H1 (cell line): ENCODE results near the gene TMEM156. TPM values are rescaled to one million over a fixed set of nuclear protein-coding genes. Genes with fewer than 3 reads are reported as not detected.

ENCODE experiments used
- CTCF ChIA-PET: fragments of 300-600 bp; sonication (Branson Sonifier 250); formaldehyde crosslinking; loops from one replicate; lab custom pipeline; 2021; ENCODE audit not compliant: partially characterized antibody; lab: Charles Lee
- POLR2A ChIA-PET: fragments of 300-600 bp; sonication (Branson Sonifier 250); formaldehyde crosslinking; loops from one replicate; lab custom pipeline; 2021; ENCODE audit warnings: inconsistent platforms; ENCODE audit not compliant: partially characterized antibody; lab: Charles Lee
- DNase-seq, 2 experiments: peaks; one replicate each; pipeline versions ENCODE4 v3.0.0 to v3.0.0-alpha.2; 2010 to 2022; ENCODE audit warnings: low spot score in 2 of 2, low read depth in 1 of 2, mixed read lengths in 1 of 2
- FAIRE-seq: peaks from 2 replicates; lab custom pipeline; 2011; peaks lifted over from hg19 to GRCh38; lab: Jason Lieb, UNC
- H2AFZ ChIP-seq: 2 replicates; pipeline ENCODE4 v1.8.1; 2012; ENCODE audit warnings: low read length, inconsistent platforms
- H2AK5ac ChIP-seq: 2 replicates; pipeline ENCODE4 v1.6.1; 2013; ENCODE audit warnings: low read depth, low read length
- H2BK120ac ChIP-seq: replicated peaks from 2 replicates; pipeline ENCODE3; 2013; ENCODE audit warnings: low read depth, low read length, inconsistent platforms
- H2BK12ac ChIP-seq: 2 replicates; pipeline ENCODE4 v1.6.1; 2013; ENCODE audit warnings: low read depth, low read length
- H2BK15ac ChIP-seq: 2 replicates; pipeline ENCODE4 v1.6.1; 2013; ENCODE audit warnings: low read length
- H2BK20ac ChIP-seq: 2 replicates; pipeline ENCODE4 v1.6.1; 2013; ENCODE audit warnings: low read length
- H2BK5ac ChIP-seq: 2 replicates; pipeline ENCODE4 v1.6.1; 2013; ENCODE audit warnings: low read depth, low read length
- H3K14ac ChIP-seq: 2 replicates; pipeline ENCODE4 v1.6.1; 2013; ENCODE audit warnings: inconsistent platforms; ENCODE audit not compliant: insufficient read length
- H3K18ac ChIP-seq: 2 replicates; pipeline ENCODE4 v1.6.1; 2013; ENCODE audit warnings: low read length; ENCODE audit errors: extremely low read depth
- H3K23ac ChIP-seq: 2 replicates; pipeline ENCODE4 v1.6.1; 2013; ENCODE audit warnings: inconsistent platforms; ENCODE audit not compliant: insufficient read length
- H3K23me2 ChIP-seq: 2 replicates; pipeline ENCODE4 v1.6.1; 2013; ENCODE audit warnings: low read depth, low read length
- H3K27ac ChIP-seq: 2 replicates; pipeline ENCODE4 v1.6.1; 2011; ENCODE audit warnings: low read depth, low read length, inconsistent platforms
- H3K27me3 ChIP-seq, 4 experiments: replicated peaks in 1 of 4; 1 replicate in 1 of 4; 2 replicates in 3 of 4; pipeline versions ENCODE4 v1.6.1 to v1.8.1; 2011 to 2013; ENCODE audit warnings: low read length in 3 of 4, mild to moderate bottlenecking in 3 of 4, inconsistent platforms in 2 of 4, mixed read lengths in 2 of 4, moderate library complexity in 1 of 4; ENCODE audit not compliant: control insufficient read depth in 3 of 4, insufficient read depth in 3 of 4; ENCODE audit errors: extremely low read depth in 1 of 4
- H3K36me3 ChIP-seq, 4 experiments: 2 replicates each; pipeline versions ENCODE4 v1.6.1 to v1.8.1; 2011 to 2013; ENCODE audit warnings: mild to moderate bottlenecking in 4 of 4, low read length in 3 of 4, moderate library complexity in 2 of 4, control low read depth in 1 of 4, inconsistent platforms in 1 of 4; ENCODE audit not compliant: insufficient read depth in 4 of 4, control insufficient read depth in 2 of 4
- H3K4ac ChIP-seq: replicated peaks from 2 replicates; pipeline ENCODE3; 2013; ENCODE audit warnings: low read length, low read depth, mixed read lengths, inconsistent platforms; ENCODE audit not compliant: insufficient read length
- H3K4me1 ChIP-seq, 4 experiments: replicated peaks in 1 of 4; 1 replicate in 1 of 4; 2 replicates in 3 of 4; pipeline versions ENCODE4 v1.6.1 to v1.8.1; 2011 to 2013; ENCODE audit warnings: low read length in 3 of 4, inconsistent platforms in 2 of 4, mixed read lengths in 1 of 4; ENCODE audit not compliant: insufficient read depth in 4 of 4, control insufficient read depth in 3 of 4
- H3K4me2 ChIP-seq, 2 experiments: 2 replicates each; pipeline versions ENCODE4 v1.6.1 to v1.8.1; 2011 to 2013; ENCODE audit warnings: low read depth in 2 of 2, low read length in 2 of 2, control low read depth in 1 of 2, inconsistent platforms in 1 of 2, mild to moderate bottlenecking in 1 of 2; ENCODE audit not compliant: insufficient read depth in 1 of 2
- H3K4me3 ChIP-seq, 4 experiments: fragments of 200-600, 300-600 bp in 1 of 4; sonication (generic), shearing (Covaris generic), sonication (Bioruptor Twin) in 1 of 4; 2 replicates each; pipeline versions ENCODE4 v1.5.1 to v1.8.1; 2011 to 2016; ENCODE audit warnings: low read length in 4 of 4, low read depth in 3 of 4, control low read depth in 2 of 4, inconsistent platforms in 2 of 4, mild to moderate bottlenecking in 2 of 4, mixed read lengths in 1 of 4, moderate library complexity in 1 of 4; ENCODE audit not compliant: insufficient read depth in 2 of 4; ENCODE audit errors: extremely low read depth in 1 of 4
- H3K56ac ChIP-seq: replicated peaks from 2 replicates; pipeline ENCODE3; 2013; ENCODE audit warnings: low read depth, mild to moderate bottlenecking, mixed read lengths, low read length, inconsistent platforms; ENCODE audit not compliant: insufficient read length
- H3K79me1 ChIP-seq: 2 replicates; pipeline ENCODE4 v1.6.1; 2013; ENCODE audit warnings: low read depth, low read length, control low read depth
- H3K79me2 ChIP-seq, 2 experiments: 2 replicates each; pipeline versions ENCODE4 v1.6.1 to v1.8.1; 2012 to 2013; ENCODE audit warnings: low read length in 2 of 2, mild to moderate bottlenecking in 2 of 2, inconsistent platforms in 1 of 2; ENCODE audit not compliant: insufficient read depth in 2 of 2, control insufficient read depth in 1 of 2
- H3K9ac ChIP-seq, 4 experiments: replicated peaks in 1 of 4; 1 replicate in 1 of 4; 2 replicates in 3 of 4; pipeline versions ENCODE4 v1.6.1 to v1.8.1; 2011 to 2013; ENCODE audit warnings: low read depth in 3 of 4, low read length in 3 of 4, control low read depth in 2 of 4, mild to moderate bottlenecking in 2 of 4, moderate library complexity in 2 of 4, inconsistent platforms in 1 of 4; ENCODE audit errors: extremely low read depth in 1 of 4
- H3K9me3 ChIP-seq, 2 experiments: 2 replicates each; pipeline versions ENCODE4 v1.6.1 to v1.8.1; 2012 to 2013; ENCODE audit warnings: mild to moderate bottlenecking in 2 of 2, moderate library complexity in 2 of 2, control low read depth in 1 of 2, inconsistent platforms in 1 of 2, low read depth in 1 of 2, low read length in 1 of 2, mixed read lengths in 1 of 2; ENCODE audit not compliant: insufficient read depth in 2 of 2
- H4K20me1 ChIP-seq, 2 experiments: replicated peaks in 1 of 2; 2 replicates each; pipeline versions ENCODE3 to v1.8.1; 2011 to 2013; ENCODE audit warnings: inconsistent platforms in 2 of 2, low read length in 2 of 2, mild to moderate bottlenecking in 1 of 2; ENCODE audit not compliant: insufficient read depth in 2 of 2, control insufficient read depth in 1 of 2
- H4K5ac ChIP-seq: 2 replicates; pipeline ENCODE4 v1.6.1; 2013; ENCODE audit warnings: low read length, low read depth, mixed read lengths, inconsistent platforms; ENCODE audit not compliant: insufficient read length
- H4K8ac ChIP-seq: 2 replicates; pipeline ENCODE4 v1.8.0; 2013; ENCODE audit warnings: mild to moderate bottlenecking, moderate library complexity, low read length, inconsistent platforms; ENCODE audit not compliant: insufficient read depth; ENCODE audit errors: extremely low read depth
- H4K91ac ChIP-seq: replicated peaks from 2 replicates; pipeline ENCODE3; 2013; ENCODE audit warnings: low read length, mixed read lengths, inconsistent platforms; ENCODE audit not compliant: insufficient read length
- CHD2 ChIP-seq: IDR thresholded peaks from 2 replicates; pipeline ENCODE4 v1.6.1; 2012; ENCODE audit warnings: low read length, improper control_type of control experiment
- CTBP2 ChIP-seq: IDR thresholded peaks from 2 replicates; pipeline ENCODE4 v1.7.0; 2011; ENCODE audit warnings: borderline replicate concordance, mild to moderate bottlenecking, moderate library complexity, mixed read lengths, low read length; ENCODE audit not compliant: insufficient read depth, insufficient read length
- WGBS, 2 experiments: shearing (Covaris generic) in 1 of 2; methylation state at CpG; one replicate each; pipeline versions ENCODE4 v1.1.6 to v1.1.7; 2013 to 2015; ENCODE audit warnings: low lambda C conversion rate in 2 of 2, mixed read lengths in 2 of 2, inconsistent platforms in 1 of 2, low coverage in 1 of 2, missing lambda C conversion rate in 1 of 2; ENCODE audit not compliant: insufficient replicate concordance in 2 of 2, insufficient coverage in 1 of 2, insufficient read length in 1 of 2; ENCODE audit errors: extremely low coverage in 1 of 2, missing lambda C conversion rate in 1 of 2; 5-methylcytosine and 5-hydroxymethylcytosine counted together
- polyA plus RNA-seq, 7 experiments: library from polyadenylated mRNA; depleted of rRNA in 3 of 7; stranded (reverse) in 5 of 7; unstranded in 2 of 7; fragments of >200 nt in 5 of 7; fragments of 200-250 nt in 2 of 7; gene quantifications; 1 replicate in 5 of 7; 2 replicates in 1 of 7; 4 replicates in 1 of 7; pipeline versions ENCODE4 v1.2.1 to v1.2.3, GENCODE V29; 2011 to 2013; ENCODE audit warnings: missing spikeins in 2 of 7, mixed read lengths in 2 of 7
- total RNA-seq: library from RNA; stranded (reverse); fragmentation: NEBNext Ultra II Directional; extraction: Animal tissue kit (Norgen Biotek cat#: 25700); gene quantifications from 2 replicates; pipeline ENCODE4 v1.2.1, GENCODE V29; 2021

Gene TMEM156
- total and polyA plus RNA-seq, 2 of the 8 experiments (the other 6 are each of a cell fraction or from before 2014, with no cell fraction given): not detected

- TF ChIP-seq CHD2 (no peak), CTBP2 (no peak)
- Histone ChIP-seq H3K79me1 (no peaks in the 10 kb centered on the region), H4K20me1 (no peaks in the 10 kb centered on the region), H2AK5ac (no peak overlapping the region), H4K5ac (no peak overlapping the region), H2BK15ac (no peak overlapping the region), H3K56ac (no peak overlapping the region), H3K4me2 (no peak overlapping the region), H3K79me2 (no peaks in the 10 kb centered on the region), H3K9me3 (no peaks in the 10 kb centered on the region), H3K27ac (no peak overlapping the region), H3K4me1 (peaks cover 0 to 3% (median 0%) of the 10 kb centered on the region in 4 experiments; a peak in 1 of 7 replicates), H3K9ac (no peak overlapping the region), H3K36me3 (no peaks in the 10 kb centered on the region), H4K8ac (no peak overlapping the region), H3K18ac (no peak overlapping the region), H3K4ac (no peak overlapping the region), H2BK12ac (no peak overlapping the region; the same call in 1 of the 2 replicates), H3K27me3 (no peaks in the 10 kb centered on the region; a peak in 1 of 7 replicates), H2AFZ (no peak overlapping the region), H3K14ac (no peak overlapping the region), H3K4me3 (no peak overlapping the region), H2BK5ac (no peak overlapping the region), H4K91ac (no peak overlapping the region), H2BK120ac (no peak overlapping the region), H2BK20ac (no peak overlapping the region), H3K23me2 (no peaks in the 10 kb centered on the region; the same call in 1 of the 2 replicates), H3K23ac (no peak overlapping the region)
- ChIA-PET POLR2A (no interaction called here), CTCF (no interaction called here)
- WGBS, 2 experiments: 93% methylated on average over 7 of the region's 7 CpGs; no CpG with 5 or more reads in 1 of the 2 experiments
- DNase-seq (no peak), FAIRE-seq (no peak)
These were observed 64.7 kb downstream of the TMEM156 start for GRCh38 chr4:38967260-38968095.
